ENCODE data around the gene TEKT2.

The TEKT2 gene, protein sequence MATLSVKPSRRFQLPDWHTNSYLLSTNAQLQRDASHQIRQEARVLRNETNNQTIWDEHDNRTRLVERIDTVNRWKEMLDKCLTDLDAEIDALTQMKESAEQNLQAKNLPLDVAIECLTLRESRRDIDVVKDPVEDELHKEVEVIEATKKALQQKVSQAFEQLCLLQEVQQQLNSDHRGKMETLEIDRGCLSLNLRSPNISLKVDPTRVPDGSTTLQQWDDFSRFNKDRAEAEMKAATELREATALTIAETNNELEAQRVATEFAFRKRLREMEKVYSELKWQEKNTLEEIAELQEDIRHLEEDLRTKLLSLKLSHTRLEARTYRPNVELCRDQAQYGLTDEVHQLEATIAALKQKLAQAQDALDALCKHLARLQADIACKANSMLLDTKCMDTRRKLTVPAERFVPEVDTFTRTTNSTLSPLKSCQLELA

DNA sequence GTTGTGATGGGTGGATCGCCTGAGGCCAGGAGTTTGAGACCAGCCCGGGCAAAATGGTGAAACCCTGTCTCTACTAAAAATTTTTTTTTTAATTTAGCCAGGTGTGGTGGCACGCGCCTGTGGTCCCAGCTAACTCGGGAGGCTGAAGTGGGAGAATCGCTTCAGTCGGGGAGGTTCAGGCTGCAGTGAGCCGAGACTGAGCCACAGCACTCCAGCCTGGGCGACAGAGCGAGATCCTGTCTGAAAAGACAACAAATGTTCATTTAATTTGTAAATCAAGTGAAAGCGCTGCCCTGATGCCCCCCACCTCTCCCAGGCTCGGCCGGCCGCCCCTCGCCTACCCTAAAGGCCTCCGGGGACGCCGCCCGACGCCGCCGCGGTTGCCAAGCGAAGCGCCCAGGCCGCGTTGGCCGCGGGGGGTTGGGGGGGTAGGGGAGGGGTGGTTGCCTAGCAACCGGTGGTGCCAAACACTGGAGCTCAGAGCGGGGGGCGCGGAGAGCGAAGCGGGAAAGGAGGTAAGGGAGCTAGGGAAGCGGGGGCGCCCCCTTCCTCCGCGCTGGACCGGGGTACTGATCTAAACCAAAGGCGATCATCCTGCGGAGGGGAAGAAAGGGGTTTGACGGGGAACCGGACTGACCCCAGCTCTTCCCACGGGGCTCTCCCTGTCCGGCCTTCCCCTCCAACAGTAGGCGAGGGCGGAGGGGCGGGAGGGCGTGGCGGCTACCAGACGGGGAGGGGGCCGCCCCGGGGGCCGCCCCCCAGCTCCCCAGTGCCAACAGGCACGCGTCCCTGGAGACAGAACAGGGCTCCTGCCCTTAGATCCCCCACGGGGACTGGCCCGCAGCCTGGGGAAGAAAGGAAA is at the start of gene TEKT2:
TSS of gene TEKT2 (plus strand) at position 460 of the 862 bp plus-strand sequence. CDS start 828 bp downstream, outside the sequence.
- TF ChIP-seq, protein P1, sequence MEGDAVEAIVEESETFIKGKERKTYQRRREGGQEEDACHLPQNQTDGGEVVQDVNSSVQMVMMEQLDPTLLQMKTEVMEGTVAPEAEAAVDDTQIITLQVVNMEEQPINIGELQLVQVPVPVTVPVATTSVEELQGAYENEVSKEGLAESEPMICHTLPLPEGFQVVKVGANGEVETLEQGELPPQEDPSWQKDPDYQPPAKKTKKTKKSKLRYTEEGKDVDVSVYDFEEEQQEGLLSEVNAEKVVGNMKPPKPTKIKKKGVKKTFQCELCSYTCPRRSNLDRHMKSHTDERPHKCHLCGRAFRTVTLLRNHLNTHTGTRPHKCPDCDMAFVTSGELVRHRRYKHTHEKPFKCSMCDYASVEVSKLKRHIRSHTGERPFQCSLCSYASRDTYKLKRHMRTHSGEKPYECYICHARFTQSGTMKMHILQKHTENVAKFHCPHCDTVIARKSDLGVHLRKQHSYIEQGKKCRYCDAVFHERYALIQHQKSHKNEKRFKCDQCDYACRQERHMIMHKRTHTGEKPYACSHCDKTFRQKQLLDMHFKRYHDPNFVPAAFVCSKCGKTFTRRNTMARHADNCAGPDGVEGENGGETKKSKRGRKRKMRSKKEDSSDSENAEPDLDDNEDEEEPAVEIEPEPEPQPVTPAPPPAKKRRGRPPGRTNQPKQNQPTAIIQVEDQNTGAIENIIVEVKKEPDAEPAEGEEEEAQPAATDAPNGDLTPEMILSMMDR (IDR thresholded peaks at IDR 0.05; ENCODE audit: insufficient read depth, missing control alignments): peak; percentile 2
- peak; percentile 97 for DNase-seq (ENCODE audit: insufficient read length, low spot score)
- no peak for FAIRE-seq

DNA sequence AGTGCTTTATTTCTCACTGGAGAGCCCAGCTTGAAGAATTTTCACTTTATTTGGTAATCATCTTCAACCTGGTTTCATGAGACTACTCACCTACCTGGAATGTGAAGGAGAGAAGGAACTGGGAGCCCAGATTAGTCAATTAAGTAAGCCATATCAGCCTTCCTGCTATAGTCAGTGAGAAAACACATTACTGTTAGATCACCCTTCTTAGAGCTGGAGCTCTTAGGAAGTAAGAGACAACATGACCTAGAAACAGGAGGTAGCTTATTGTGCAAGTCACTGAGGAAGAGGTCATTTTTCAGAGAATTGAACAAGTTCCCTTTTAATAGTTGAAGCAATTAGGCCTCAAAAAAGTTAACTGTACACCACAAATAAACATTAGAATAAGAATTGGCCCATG is 49.2 kb upstream of the TEKT2 start:
- no peak for DNase-seq (ENCODE audit: insufficient read length, low spot score)
- FAIRE-seq: no peak
- TF ChIP-seq, protein P1 (IDR thresholded peaks at IDR 0.05; ENCODE audit: insufficient read depth, missing control alignments): no peak

DNA sequence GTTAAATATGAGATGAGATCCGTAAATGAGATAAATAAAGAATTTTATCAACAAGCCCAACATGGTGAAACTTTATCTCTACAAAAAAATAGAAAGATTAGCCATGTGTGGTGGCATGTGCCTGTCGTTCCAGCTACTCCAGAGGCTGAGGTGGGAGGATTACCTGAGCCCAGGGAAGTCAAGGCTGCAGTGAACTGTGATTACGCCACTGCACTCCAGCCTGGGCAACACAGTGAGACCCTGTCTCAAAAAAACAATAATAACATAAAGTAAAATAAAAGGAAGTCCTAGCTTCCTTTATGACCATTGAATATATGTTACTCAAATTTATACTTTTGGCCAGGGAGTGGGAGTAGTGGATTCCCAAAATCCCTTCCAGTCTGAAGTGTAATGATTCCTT is 48.7 kb upstream of the TEKT2 start:
- FAIRE-seq (no peak), DNase-seq (ENCODE audit: insufficient read length, low spot score) (no peak)
- TF ChIP-seq, protein P1 (IDR thresholded peaks at IDR 0.05; ENCODE audit: insufficient read depth, missing control alignments): no peak

DNA sequence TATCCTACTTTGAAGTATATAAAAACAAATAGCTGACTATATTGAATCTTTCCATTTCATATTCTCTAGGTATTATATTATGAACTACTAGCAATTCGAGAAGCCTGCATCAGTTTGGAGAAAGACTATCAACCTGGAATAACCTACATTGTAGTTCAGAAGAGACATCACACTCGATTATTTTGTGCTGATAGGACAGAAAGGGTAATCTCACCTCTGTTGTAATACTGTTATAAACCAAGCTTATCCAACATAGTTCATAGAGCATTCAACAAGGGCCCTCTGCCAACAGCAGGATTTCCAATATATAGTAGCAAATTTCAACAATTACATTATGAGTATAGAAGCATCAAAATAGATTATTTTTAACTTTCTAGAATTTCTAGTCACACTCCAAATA is 43.7 kb upstream of the TEKT2 start:
- DNase-seq (ENCODE audit: insufficient read length, low spot score) (no peak), FAIRE-seq (no peak)
- TF ChIP-seq, protein P1 (IDR thresholded peaks at IDR 0.05; ENCODE audit: insufficient read depth, missing control alignments): no peak

DNA sequence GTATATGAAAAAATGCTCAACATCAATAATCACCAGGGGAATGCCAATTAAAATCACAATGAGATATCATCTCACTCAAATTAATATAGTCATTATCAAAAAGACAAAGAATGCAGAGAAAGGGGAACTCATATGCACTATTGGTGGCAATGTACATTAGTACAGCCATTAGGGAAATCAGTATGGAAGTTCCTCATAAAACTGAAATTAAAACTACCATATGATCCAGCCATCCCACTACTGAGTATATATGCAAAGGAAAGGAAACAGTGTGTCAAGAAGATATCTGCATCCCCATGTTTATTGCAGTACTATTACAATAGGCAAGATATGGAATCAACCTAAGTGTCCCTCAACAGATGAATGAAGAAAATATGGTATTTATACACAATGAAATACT is 32.1 kb upstream of the TEKT2 start:
- DNase-seq (ENCODE audit: insufficient read length, low spot score) (no peak), FAIRE-seq (no peak)
- TF ChIP-seq, protein P1 (IDR thresholded peaks at IDR 0.05; ENCODE audit: insufficient read depth, missing control alignments): no peak

DNA sequence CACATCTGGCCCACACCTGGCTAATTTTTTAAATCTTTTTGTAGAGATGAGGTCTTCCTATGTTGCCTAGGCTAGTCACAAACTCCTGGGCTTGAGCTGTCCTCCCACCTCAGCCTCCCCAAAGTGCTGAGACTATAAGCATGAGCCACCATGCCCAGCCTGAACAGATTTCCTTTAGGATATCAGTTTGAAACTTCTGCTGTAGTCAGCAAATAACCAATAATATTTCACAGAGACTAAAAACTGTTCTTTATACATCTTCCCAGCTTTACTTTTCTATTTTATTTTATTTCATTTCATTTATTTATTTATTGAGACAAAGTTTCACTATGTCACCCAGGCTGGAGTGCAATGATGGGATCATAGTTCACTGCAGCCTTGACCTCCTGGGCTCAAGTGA is 29.9 kb upstream of the TEKT2 start:
- no peak for FAIRE-seq
- DNase-seq (ENCODE audit: insufficient read length, low spot score): no peak
- TF ChIP-seq, protein P1 (IDR thresholded peaks at IDR 0.05; ENCODE audit: insufficient read depth, missing control alignments): no peak
